Measurements from ENCODE around the gene UBAC2.

The UBAC2 gene

DNA sequence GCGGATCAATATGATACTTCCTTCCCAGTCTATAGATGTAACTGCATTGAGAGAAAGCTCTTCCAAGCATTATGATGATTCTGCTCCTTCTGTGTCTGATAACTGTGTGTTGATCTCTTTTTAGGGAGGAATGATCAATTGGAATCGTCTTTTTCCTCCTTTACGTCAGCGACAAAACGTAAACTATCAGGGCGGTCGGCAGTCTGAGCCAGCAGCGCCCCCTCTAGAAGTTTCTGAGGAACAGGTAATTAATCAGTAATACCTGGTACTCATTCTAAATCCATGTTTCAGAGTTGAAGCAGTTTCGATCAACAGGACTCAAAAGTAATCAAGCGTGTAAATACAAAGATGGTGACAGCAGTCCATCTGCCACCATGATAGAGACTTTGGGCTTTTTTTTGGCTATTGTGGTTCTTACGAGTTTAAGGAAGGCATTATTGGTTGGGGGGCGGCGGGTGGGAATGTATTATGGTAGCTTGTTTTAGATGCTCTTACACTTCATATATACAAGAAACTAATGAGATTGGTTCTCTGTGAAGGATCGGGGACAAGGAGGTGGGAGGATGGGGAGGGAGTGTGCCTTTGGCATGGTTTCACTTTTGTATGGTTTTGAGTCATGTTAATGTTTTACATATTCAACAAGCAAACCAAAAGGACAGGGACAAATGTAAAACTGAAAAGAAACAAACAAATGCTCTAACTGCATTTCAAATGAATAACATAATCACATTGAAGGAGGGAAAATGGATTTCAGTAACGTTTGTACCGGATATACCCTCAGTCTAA lies 167.2 kb downstream of the UBAC2 start:
- no peak for DNase-seq (ENCODE audit: low read depth)
- Histone ChIP-seq H3K4me1 (ENCODE audit: control insufficient read depth, insufficient read depth, low read length) (no peaks in the 10 kb centered on the region), H3K36me3 (ENCODE audit: control insufficient read depth, insufficient read depth, low read length, severe bottlenecking) (peaks cover 45% of the 10 kb centered on the region), H3K27me3 (replicated peaks; ENCODE audit: control insufficient read depth, insufficient read depth, low read length) (no peaks in the 10 kb centered on the region), H3K4me3 (ENCODE audit: low read length) (no peak overlapping the region), H3K9me3 (ENCODE audit: control insufficient read depth, low read length) (no peaks in the 10 kb centered on the region), H3K9ac (ENCODE audit: low read length) (no peak overlapping the region)

DNA sequence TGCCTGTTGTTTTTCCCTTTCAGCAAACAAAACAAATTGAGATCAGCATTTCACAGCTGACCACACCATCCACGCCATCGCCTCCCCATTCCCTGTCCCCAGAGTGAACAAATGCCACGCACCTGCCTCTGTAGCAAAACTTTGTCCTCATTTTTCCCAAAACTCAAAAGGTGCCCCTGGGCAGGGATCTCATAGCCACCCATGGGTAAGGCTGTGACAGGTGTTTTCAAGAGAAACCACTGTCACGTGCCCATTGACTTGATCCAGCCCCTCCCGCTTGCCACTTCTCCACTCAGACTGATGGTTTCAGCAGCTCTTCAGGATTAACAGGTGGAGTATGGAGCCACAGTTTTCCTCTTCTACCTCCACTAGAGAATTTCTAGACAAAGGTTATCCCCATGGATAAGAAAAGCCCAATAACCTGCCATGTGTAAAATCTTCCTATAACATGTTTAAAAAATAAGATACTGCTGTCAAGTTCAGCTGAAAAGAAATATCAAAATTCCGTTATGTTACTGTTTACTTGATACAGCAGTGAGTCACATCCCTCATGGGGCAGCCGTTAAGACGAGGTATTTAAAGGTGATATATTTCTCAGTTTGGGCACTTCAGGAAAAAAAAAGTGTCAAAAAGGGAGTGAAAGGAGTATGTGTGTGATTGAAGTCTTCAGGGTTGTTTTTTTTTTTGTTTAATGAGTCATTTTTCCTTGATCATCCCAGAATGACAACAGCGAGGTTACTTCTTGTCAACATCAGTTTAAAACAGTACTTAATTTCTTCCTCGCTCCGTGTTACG lies 170.0 kb downstream of the UBAC2 start:
- no peak for DNase-seq (ENCODE audit: low read depth)
- no peaks in the 10 kb centered on the region for H3K9me3 ChIP-seq (ENCODE audit: control insufficient read depth, low read length)
- H3K27me3 ChIP-seq (replicated peaks; ENCODE audit: control insufficient read depth, insufficient read depth, low read length): no peaks in the 10 kb centered on the region
- peaks cover 41% of the 10 kb centered on the region for H3K36me3 ChIP-seq (ENCODE audit: control insufficient read depth, insufficient read depth, low read length, severe bottlenecking)
- H3K4me3 ChIP-seq (ENCODE audit: low read length): no peak overlapping the region
- H3K4me1 ChIP-seq (ENCODE audit: control insufficient read depth, insufficient read depth, low read length): no peaks in the 10 kb centered on the region
- no peak overlapping the region for H3K9ac ChIP-seq (ENCODE audit: low read length)

DNA sequence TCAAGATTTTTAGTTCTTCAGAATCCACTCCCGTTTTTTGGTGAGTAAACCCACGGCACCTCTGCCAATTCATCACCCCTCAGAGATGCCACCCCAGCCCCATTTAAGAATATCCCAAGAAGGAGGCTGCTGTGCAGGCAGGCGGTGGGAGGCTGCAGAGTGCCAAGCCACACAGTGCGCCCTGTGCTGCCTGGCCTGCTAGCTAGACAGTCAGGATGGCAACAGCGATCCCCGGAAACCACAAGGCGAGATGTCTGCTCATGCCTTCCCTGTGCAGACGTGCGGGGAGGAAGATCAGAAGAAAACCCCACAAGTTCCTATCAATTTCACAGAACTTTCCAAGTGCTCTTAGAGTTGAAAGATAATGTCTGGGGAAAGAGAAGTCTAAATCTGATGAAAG lies 171.3 kb downstream of the UBAC2 start:
- peaks cover 51% of the 10 kb centered on the region for H3K36me3 ChIP-seq (ENCODE audit: control insufficient read depth, insufficient read depth, low read length, severe bottlenecking)
- H3K4me3 ChIP-seq (ENCODE audit: low read length): no peak overlapping the region
- H3K9ac ChIP-seq (ENCODE audit: low read length): no peak overlapping the region
- no peaks in the 10 kb centered on the region for H3K9me3 ChIP-seq (ENCODE audit: control insufficient read depth, low read length)
- DNase-seq (ENCODE audit: low read depth): no peak
- H3K27me3 ChIP-seq (replicated peaks; ENCODE audit: control insufficient read depth, insufficient read depth, low read length): no peaks in the 10 kb centered on the region
- no peaks in the 10 kb centered on the region for H3K4me1 ChIP-seq (ENCODE audit: control insufficient read depth, insufficient read depth, low read length)

DNA sequence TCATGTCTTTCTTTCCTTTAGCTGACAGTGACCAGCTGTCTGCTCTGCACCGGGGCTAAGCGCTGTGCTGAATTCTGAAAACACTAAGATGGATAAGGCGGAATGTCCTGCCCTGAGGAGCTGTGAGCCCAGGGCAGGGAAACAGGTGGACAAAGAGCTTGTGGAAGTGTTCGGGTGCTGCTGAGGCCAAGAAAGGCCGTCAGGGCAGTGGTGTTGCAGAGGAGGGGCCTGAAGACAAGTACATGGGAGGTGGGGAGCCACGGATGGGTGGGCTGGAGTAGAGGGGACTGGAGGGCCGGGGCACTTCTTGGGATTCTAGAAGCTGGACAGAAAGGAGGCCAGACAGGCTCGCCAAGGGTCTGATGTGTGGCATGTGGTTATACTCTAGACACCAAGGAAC lies 172.8 kb downstream of the UBAC2 start:
- H3K4me1 ChIP-seq (ENCODE audit: control insufficient read depth, insufficient read depth, low read length): no peaks in the 10 kb centered on the region
- H3K4me3 ChIP-seq (ENCODE audit: low read length): no peak overlapping the region
- H3K9me3 ChIP-seq (ENCODE audit: control insufficient read depth, low read length): no peaks in the 10 kb centered on the region
- no peaks in the 10 kb centered on the region for H3K27me3 ChIP-seq (replicated peaks; ENCODE audit: control insufficient read depth, insufficient read depth, low read length)
- DNase-seq (ENCODE audit: low read depth): no peak
- no peak overlapping the region for H3K9ac ChIP-seq (ENCODE audit: low read length)
- H3K36me3 ChIP-seq (ENCODE audit: control insufficient read depth, insufficient read depth, low read length, severe bottlenecking): peaks cover 48% of the 10 kb centered on the region

DNA sequence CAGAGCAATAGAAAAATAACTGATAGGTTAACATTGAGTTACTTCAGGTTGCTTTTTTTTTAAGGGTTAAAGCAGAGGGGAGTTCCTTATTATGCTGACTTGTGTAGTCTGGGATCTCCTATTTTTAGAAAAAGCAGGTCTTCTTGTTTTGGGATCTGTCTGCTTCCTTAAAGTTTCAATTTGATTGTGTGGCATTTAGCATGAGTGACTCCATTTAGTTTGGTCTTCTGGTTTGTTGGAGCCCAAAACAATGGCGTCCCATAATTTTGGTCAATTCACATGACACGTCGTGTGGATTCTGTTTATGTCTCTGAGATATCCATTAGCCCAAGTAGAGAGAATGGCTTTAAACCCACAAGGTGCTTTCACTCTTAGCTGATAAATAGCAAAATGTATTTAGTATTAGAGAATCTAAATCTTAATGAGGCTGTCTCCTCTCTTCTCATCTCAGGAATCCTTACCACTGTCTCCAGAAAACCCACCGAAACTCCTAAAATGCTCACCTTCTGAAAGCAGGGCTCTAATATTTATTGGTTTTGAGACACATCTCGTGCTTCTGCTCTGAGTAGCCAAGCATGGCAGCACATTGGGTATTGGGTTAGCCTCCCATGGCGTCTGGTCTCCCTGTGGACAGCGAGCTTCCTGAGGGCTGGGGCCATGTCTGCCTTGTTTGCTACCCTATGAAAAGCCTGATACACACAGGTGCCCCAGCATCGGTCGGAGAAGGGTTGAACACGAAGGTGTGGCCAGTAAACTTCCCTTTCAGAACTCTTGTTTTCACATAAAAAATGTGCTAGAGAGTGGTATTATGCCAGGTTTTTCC lies 173.7 kb downstream of the UBAC2 start:
- no peaks in the 10 kb centered on the region for H3K4me1 ChIP-seq (ENCODE audit: control insufficient read depth, insufficient read depth, low read length)
- H3K9ac ChIP-seq (ENCODE audit: low read length): no peak overlapping the region
- H3K27me3 ChIP-seq (replicated peaks; ENCODE audit: control insufficient read depth, insufficient read depth, low read length): no peaks in the 10 kb centered on the region
- H3K36me3 ChIP-seq (ENCODE audit: control insufficient read depth, insufficient read depth, low read length, severe bottlenecking): peaks cover 55% of the 10 kb centered on the region
- H3K4me3 ChIP-seq (ENCODE audit: low read length): no peak overlapping the region
- DNase-seq (ENCODE audit: low read depth): no peak
- peaks cover 6% of the 10 kb centered on the region for H3K9me3 ChIP-seq (ENCODE audit: control insufficient read depth, low read length)

DNA sequence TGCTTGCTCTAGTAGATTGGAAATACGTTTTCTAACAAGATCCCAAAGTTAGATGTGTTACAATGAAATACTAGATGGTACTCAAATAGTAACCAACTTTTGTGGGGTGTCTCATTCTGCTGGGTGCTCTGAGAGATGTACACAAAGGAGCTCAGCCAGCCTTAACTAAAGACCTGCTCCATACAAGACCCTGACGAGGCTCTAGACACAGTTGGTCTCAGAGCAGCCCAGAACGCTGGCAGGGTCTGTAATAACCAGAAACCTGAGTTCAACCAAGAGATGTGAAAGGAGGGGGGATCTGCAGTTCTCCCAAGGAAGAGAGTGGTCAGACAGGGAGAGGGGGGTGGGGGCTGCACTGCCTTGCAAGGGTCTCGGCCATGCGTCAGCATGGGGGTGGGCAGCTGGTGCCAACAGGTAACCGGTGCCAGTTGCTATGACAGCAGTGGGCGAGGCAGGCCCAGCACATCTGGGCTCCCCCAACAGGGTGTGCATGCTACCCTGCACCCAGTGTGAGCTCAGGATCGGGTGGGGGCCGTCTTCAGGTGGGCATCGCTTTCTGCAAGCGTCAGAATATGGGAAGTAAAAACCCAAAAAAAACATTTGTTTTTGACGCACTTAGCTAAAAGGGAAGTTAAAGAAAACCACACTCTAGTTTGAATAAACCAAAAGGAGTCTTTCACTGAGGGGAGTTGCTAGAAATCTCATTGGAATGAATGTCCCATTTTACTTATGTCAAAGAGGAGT lies 174.5 kb downstream of the UBAC2 start:
- peaks cover 6% of the 10 kb centered on the region for H3K9me3 ChIP-seq (ENCODE audit: control insufficient read depth, low read length)
- H3K4me1 ChIP-seq (ENCODE audit: control insufficient read depth, insufficient read depth, low read length): no peaks in the 10 kb centered on the region
- no peak overlapping the region for H3K4me3 ChIP-seq (ENCODE audit: low read length)
- H3K36me3 ChIP-seq (ENCODE audit: control insufficient read depth, insufficient read depth, low read length, severe bottlenecking): peaks cover 52% of the 10 kb centered on the region
- H3K27me3 ChIP-seq (replicated peaks; ENCODE audit: control insufficient read depth, insufficient read depth, low read length): no peaks in the 10 kb centered on the region
- H3K9ac ChIP-seq (ENCODE audit: low read length): no peak overlapping the region
- no peak for DNase-seq (ENCODE audit: low read depth)

DNA sequence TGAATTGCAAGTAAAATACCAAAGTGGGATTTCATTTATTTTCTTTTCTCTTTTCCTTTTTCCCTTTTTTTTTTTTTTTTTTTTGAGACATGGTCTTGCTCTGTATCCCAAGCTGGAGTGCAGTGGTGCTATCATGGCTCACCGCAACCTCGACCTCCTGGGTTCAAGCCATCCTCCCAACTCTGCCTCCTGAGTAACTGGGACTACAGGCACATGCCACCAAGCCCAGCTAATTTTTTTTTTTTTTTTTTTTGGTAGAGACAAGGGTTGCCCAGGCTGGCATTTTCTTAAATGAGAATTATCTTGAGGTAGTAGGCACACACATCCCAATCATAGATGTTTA lies 175.1 kb downstream of the UBAC2 start:
- peaks cover 48% of the 10 kb centered on the region for H3K36me3 ChIP-seq (ENCODE audit: control insufficient read depth, insufficient read depth, low read length, severe bottlenecking)
- no peaks in the 10 kb centered on the region for H3K27me3 ChIP-seq (replicated peaks; ENCODE audit: control insufficient read depth, insufficient read depth, low read length)
- H3K9ac ChIP-seq (ENCODE audit: low read length): no peak overlapping the region
- peaks cover 6% of the 10 kb centered on the region for H3K9me3 ChIP-seq (ENCODE audit: control insufficient read depth, low read length)
- no peak for DNase-seq (ENCODE audit: low read depth)
- H3K4me1 ChIP-seq (ENCODE audit: control insufficient read depth, insufficient read depth, low read length): no peaks in the 10 kb centered on the region
- no peak overlapping the region for H3K4me3 ChIP-seq (ENCODE audit: low read length)

DNA sequence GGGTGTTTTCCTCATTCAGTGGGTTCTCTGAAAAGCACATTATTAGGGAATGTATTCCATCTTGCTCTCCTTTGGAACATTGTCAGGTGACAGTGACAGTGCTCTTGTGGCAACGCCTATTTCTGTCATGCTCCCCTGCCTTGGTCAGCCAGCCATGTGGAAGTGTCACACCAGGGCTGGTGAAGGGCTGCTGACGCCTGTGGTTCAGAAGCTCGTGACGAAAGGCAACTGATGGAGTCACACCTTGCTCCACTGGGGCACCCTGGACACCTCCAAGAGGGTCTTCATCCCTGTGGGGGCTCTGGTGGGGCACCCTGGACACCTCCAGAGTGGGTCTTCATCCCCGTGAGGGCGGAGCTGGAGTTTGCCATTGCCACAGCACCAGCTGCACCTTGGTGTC lies 175.5 kb downstream of the UBAC2 start:
- Histone ChIP-seq H3K9ac (ENCODE audit: low read length) (no peak overlapping the region), H3K4me3 (ENCODE audit: low read length) (no peak overlapping the region), H3K9me3 (ENCODE audit: control insufficient read depth, low read length) (peaks cover 6% of the 10 kb centered on the region), H3K4me1 (ENCODE audit: control insufficient read depth, insufficient read depth, low read length) (no peaks in the 10 kb centered on the region), H3K27me3 (replicated peaks; ENCODE audit: control insufficient read depth, insufficient read depth, low read length) (no peaks in the 10 kb centered on the region), H3K36me3 (ENCODE audit: control insufficient read depth, insufficient read depth, low read length, severe bottlenecking) (peaks cover 49% of the 10 kb centered on the region)
- DNase-seq (ENCODE audit: low read depth): no peak

DNA sequence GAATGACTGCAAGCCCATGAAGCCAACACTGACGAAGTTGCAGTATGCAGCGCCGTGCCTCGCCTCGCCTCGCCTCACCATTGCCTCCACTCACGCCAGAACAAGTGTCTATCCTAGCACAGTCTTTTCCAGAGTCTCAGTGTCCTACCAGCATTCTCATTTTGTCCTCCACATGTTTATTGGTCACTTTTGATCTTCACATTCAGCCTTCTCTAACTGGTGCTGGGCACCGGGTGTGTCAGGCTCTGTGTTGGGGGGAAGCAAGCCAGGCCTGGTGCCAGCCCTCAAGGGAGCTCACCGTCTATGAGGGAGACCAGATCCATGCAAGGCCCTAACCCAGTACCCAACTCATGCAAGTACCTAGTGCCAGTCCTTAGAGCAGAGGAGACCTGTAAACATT lies 176.3 kb downstream of the UBAC2 start:
- H3K4me1 ChIP-seq (ENCODE audit: control insufficient read depth, insufficient read depth, low read length): no peaks in the 10 kb centered on the region
- peaks cover 47% of the 10 kb centered on the region for H3K36me3 ChIP-seq (ENCODE audit: control insufficient read depth, insufficient read depth, low read length, severe bottlenecking)
- peaks cover 6% of the 10 kb centered on the region for H3K9me3 ChIP-seq (ENCODE audit: control insufficient read depth, low read length)
- no peak overlapping the region for H3K9ac ChIP-seq (ENCODE audit: low read length)
- DNase-seq (ENCODE audit: low read depth): no peak
- H3K27me3 ChIP-seq (replicated peaks; ENCODE audit: control insufficient read depth, insufficient read depth, low read length): no peaks in the 10 kb centered on the region
- no peak overlapping the region for H3K4me3 ChIP-seq (ENCODE audit: low read length)

DNA sequence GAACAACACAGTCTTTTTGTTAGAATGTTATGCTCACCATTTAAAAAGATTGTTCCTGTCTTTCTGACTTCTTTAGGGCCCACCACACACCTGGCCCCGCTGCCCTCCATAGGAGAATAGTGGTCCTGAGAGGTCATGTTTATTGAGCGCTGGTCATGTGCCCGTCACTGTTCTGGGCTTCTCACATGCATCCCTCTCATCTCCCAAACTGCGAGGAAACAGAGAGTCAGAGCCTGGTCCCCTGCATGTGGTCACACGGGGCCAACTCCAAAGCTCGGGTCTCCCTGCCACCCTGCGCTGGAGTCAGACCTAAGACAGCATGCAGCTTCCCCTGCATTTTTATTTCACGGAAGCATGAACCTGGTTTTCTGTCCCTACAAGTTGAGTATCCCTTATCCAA lies 177.0 kb downstream of the UBAC2 start:
- Histone ChIP-seq H3K36me3 (ENCODE audit: control insufficient read depth, insufficient read depth, low read length, severe bottlenecking) (peaks cover 40% of the 10 kb centered on the region), H3K27me3 (replicated peaks; ENCODE audit: control insufficient read depth, insufficient read depth, low read length) (no peaks in the 10 kb centered on the region), H3K9ac (ENCODE audit: low read length) (no peak overlapping the region), H3K4me3 (ENCODE audit: low read length) (no peak overlapping the region), H3K4me1 (ENCODE audit: control insufficient read depth, insufficient read depth, low read length) (no peaks in the 10 kb centered on the region), H3K9me3 (ENCODE audit: control insufficient read depth, low read length) (peaks cover 6% of the 10 kb centered on the region)
- DNase-seq (ENCODE audit: low read depth): no peak

Data from adipocyte (in vitro differentiated cells).